GM12801 (cell line): ENCODE data around the gene QSER1.

Experiments
- TF ChIP-seq, protein P1 (sequence below): IDR thresholded peaks from one replicate; pipeline ENCODE4 v1.5.1; 2011; ENCODE audit warnings: control low read depth; ENCODE audit not compliant: insufficient read length; ENCODE audit errors: extremely low read depth

The QSER1 gene

GRCh38 chr11:32991898-32992297 is 99.3 kb downstream of the QSER1 start:
- TF ChIP-seq, protein P1, sequence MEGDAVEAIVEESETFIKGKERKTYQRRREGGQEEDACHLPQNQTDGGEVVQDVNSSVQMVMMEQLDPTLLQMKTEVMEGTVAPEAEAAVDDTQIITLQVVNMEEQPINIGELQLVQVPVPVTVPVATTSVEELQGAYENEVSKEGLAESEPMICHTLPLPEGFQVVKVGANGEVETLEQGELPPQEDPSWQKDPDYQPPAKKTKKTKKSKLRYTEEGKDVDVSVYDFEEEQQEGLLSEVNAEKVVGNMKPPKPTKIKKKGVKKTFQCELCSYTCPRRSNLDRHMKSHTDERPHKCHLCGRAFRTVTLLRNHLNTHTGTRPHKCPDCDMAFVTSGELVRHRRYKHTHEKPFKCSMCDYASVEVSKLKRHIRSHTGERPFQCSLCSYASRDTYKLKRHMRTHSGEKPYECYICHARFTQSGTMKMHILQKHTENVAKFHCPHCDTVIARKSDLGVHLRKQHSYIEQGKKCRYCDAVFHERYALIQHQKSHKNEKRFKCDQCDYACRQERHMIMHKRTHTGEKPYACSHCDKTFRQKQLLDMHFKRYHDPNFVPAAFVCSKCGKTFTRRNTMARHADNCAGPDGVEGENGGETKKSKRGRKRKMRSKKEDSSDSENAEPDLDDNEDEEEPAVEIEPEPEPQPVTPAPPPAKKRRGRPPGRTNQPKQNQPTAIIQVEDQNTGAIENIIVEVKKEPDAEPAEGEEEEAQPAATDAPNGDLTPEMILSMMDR, result no peak

DNA sequence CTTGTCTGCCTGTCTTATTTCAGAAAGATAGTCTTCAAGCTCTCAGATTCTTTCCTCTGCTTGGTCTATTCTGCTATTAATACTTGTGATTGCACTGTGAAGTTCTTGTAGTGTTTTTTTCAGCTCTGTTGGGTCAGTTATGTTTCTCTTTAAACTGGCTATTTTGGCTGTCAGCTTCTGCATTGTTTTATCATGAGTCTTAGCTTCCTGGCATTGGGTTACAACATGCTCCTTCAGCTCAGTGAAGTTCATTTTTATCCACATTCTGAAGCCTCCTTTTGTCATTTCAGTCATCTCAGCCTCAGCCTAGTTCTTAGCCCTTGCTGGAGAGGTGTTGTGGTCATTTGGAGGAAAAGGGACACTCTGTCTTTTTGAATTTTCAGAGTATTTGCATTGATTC is 107.6 kb downstream of the QSER1 start:
- TF ChIP-seq, protein P1, result no peak

GRCh38 chr11:33001281-33001680 is 108.7 kb downstream of the QSER1 start:
- TF ChIP-seq, protein P1, result no peak

DNA sequence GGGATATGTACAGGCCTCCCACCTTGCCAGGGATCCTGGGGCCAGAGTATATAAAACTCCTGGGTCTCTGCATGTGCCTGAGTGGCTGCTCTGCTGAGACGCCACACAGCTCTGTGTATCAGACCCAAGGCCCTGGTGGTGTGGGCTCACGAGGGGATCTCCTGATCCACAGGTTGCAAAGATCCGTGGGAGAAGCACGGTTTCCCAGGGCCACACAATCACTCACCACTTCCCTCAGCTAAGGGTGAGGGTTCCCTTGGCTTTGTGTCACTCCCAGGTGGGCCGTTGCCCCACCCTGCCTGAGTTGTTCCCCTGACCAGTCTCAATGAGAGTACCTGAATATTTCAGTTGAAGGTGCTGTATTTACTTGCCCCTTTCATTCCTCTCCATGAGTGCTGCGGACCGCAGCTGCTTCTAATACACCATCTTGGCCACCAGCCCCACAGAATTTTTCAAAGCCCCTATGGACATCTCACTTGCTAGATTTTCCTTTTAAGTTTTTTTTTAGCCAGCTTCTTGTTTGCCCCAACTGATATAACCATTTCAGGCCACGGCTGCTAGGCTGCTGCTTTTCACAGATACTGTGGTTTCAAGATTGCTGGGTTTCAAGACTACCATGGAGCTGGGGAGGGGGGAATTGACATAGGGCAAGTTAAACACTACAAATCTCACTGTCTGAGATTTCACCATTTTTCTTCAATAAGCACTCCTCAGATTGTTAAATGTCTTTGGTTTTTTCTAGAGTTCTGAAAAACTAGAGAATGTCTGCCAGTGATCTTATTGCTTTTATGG is 109.3 kb downstream of the QSER1 start:
- TF ChIP-seq, protein P1, result no peak

DNA sequence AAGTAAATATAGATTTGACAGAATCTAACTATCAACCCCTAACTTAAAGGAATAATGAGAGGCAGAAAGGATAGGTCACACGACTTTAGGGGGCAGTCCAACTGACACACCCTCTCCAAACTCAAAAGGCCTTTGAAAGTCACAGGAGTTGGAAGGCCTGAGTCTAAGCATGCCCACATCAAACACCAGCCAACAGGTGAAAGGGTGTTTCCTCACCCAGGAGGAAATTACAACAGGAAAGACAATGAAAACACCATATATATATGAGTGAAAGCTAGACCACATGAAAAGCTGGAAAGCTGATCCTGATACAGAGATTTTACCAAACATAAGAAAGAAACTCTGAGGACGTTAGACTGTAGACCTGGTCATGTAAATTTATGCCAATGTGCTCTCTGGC is 112.6 kb downstream of the QSER1 start:
- TF ChIP-seq, protein P1, result no peak

GRCh38 chr11:33006010-33006409 is 113.4 kb downstream of the QSER1 start:
- TF ChIP-seq, protein P1, result no peak

GRCh38 chr11:33013755-33014154 is 121.1 kb downstream of the QSER1 start:
- TF ChIP-seq, protein P1, result no peak
